Right cardiac atrium (tissue), 5 donors: ENCODE measurements around the gene ECI1. TPM values are rescaled to one million over a fixed set of nuclear protein-coding genes. Genes with fewer than 3 reads are reported as not detected.

ENCODE experiments used
- microRNA-seq, 2 donors: library from miRNA; unstranded; fragments of <30 nt; microRNA quantifications; one replicate each; pipeline ENCODE4 v1.2.0, GENCODE V29; 2020 to 2021
- polyA plus RNA-seq: library from polyadenylated mRNA; stranded (reverse); fragments of 200-250 nt; gene quantifications from one replicate; pipeline ENCODE4 v1.2.3, GENCODE V29; 2013
- total RNA-seq, 4 donors: library from RNA; stranded (reverse); fragmentation: NEBNext Ultra II Directional; extraction: Animal tissue kit (Norgen Biotek cat#: 25700); gene quantifications; one replicate each; pipeline ENCODE4 v1.2.1, GENCODE V29; 2021
- donor health status: healthy with polysubstance abuse.
- donor health status: DM: no; HTN: yes; CAD: no.
- donor health status: DM: no; HTN: no; CAD: no.
- donor health status: DM: no; HTN: yes; CAD: no; lungs with severe emphysema.
- donor health status: DM: yes; HTN: yes; CAD: no.

The ECI1 gene
- total and polyA plus RNA-seq, 5 donors, result 110 to 166 (median 126) TPM

Small RNA genes lying within 50 kb of the gene (microRNA-seq; reads per million reads assigned to microRNA genes)
- gene MIR3677 (0 to 0.42 reads per million in 2 donors), gene MIR4717 (0 reads per million in 2 donors)

Other genes starting within 250 kb of the ECI1 start
- gene ZNF598, start 241.8 kb downstream of the ECI1 start, total RNA-seq, result 10 to 100 TPM; 16.8 to 20.5 (median 17.5) TPM
- 14.0 TPM for gene ZNF598, start 241.8 kb downstream of the ECI1 start, polyA plus RNA-seq
- gene NPW, start 231.8 kb downstream of the ECI1 start, total RNA-seq, result not detected
- gene NPW, start 231.8 kb downstream of the ECI1 start, polyA plus RNA-seq, result not detected
- 100 to 1,000 TPM; 131 to 257 (median 158) TPM for gene NHERF2, start 224.7 kb downstream of the ECI1 start, total RNA-seq
- 228 TPM for gene NHERF2, start 224.7 kb downstream of the ECI1 start, polyA plus RNA-seq
- gene NTHL1, start 203.8 kb downstream of the ECI1 start, total RNA-seq, result 10 to 100 TPM in 3 of 4 donors, 1 to 10 TPM in 1; 4.3 to 14.0 (median 12.5) TPM
- gene NTHL1, start 203.8 kb downstream of the ECI1 start, polyA plus RNA-seq, result 21.3 TPM
- 10 to 100 TPM; 67.3 to 72.4 (median 69.4) TPM for gene TSC2, start 203.6 kb downstream of the ECI1 start, total RNA-seq
- 34.7 TPM for gene TSC2, start 203.6 kb downstream of the ECI1 start, polyA plus RNA-seq
- 100 to 1,000 TPM in 2 of 4 donors, 10 to 100 TPM in 2; 95.9 to 111 (median 99.1) TPM for gene PKD1, start 115.7 kb downstream of the ECI1 start, total RNA-seq
- 98.4 TPM for gene PKD1, start 115.7 kb downstream of the ECI1 start, polyA plus RNA-seq
- gene RAB26, start 103.0 kb downstream of the ECI1 start, total RNA-seq, result under 1 TPM in 3 of 4 donors, not detected in 1; 0.24 to 0.89 (median 0.88) TPM
- gene RAB26, start 103.0 kb downstream of the ECI1 start, polyA plus RNA-seq, result 0.95 TPM
- gene TRAF7, start 95.8 kb downstream of the ECI1 start, total RNA-seq, result 10 to 100 TPM; 26.1 to 39.2 (median 33.0) TPM
- 17.7 TPM for gene TRAF7, start 95.8 kb downstream of the ECI1 start, polyA plus RNA-seq
- gene CASKIN1, start 55.0 kb downstream of the ECI1 start, total RNA-seq, result 10 to 100 TPM in 3 of 4 donors, 1 to 10 TPM in 1; 9.3 to 26.5 (median 12.3) TPM
- 9.7 TPM for gene CASKIN1, start 55.0 kb downstream of the ECI1 start, polyA plus RNA-seq
- 10 to 100 TPM; 24.2 to 29.3 (median 27.0) TPM for gene MLST8, start 46.1 kb downstream of the ECI1 start, total RNA-seq
- 33.3 TPM for gene MLST8, start 46.1 kb downstream of the ECI1 start, polyA plus RNA-seq
- 10 to 100 TPM in 1 of 4 donors, 1 to 10 TPM in 3; 6.8 to 11.0 (median 7.9) TPM for gene BRICD5, start 40.7 kb downstream of the ECI1 start, total RNA-seq
- 3.4 TPM for gene BRICD5, start 40.7 kb downstream of the ECI1 start, polyA plus RNA-seq
- gene PGP, start 36.7 kb downstream of the ECI1 start, total RNA-seq, result 10 to 100 TPM; 20.2 to 24.8 (median 21.5) TPM
- 19.3 TPM for gene PGP, start 36.7 kb downstream of the ECI1 start, polyA plus RNA-seq
- 10 to 100 TPM; 11.8 to 16.1 (median 14.2) TPM for gene E4F1, start 28.0 kb downstream of the ECI1 start, total RNA-seq
- gene E4F1, start 28.0 kb downstream of the ECI1 start, polyA plus RNA-seq, result 13.7 TPM
- under 1 TPM; 0.17 to 0.43 (median 0.33) TPM for gene DNASE1L2, start 15.1 kb downstream of the ECI1 start, total RNA-seq
- 0.48 TPM for gene DNASE1L2, start 15.1 kb downstream of the ECI1 start, polyA plus RNA-seq
- 100 to 1,000 TPM; 103 to 114 (median 110) TPM for gene RNPS1, start 16.5 kb upstream of the ECI1 start, total RNA-seq
- 105 TPM for gene RNPS1, start 16.5 kb upstream of the ECI1 start, polyA plus RNA-seq
- gene ABCA3, start 89.1 kb upstream of the ECI1 start, total RNA-seq, result 10 to 100 TPM in 1 of 4 donors, 1 to 10 TPM in 3; 7.7 to 11.3 (median 8.5) TPM
- 6.9 TPM for gene ABCA3, start 89.1 kb upstream of the ECI1 start, polyA plus RNA-seq
- 1 to 10 TPM in 3 of 4 donors, under 1 TPM in 1; 0.78 to 1.9 (median 1.5) TPM for gene CCNF, start 177.9 kb upstream of the ECI1 start, total RNA-seq
- gene CCNF, start 177.9 kb upstream of the ECI1 start, polyA plus RNA-seq, result 0.70 TPM
- 1 to 10 TPM in 2 of 4 donors, under 1 TPM in 2; 0.58 to 2.2 (median 1.2) TPM for gene TEDC2, start 208.5 kb upstream of the ECI1 start, total RNA-seq
- gene TEDC2, start 208.5 kb upstream of the ECI1 start, polyA plus RNA-seq, result 1.5 TPM
- 1 to 10 TPM in 2 of 4 donors, under 1 TPM in 2; 0.50 to 1.8 (median 0.90) TPM for gene NTN3, start 219.7 kb upstream of the ECI1 start, total RNA-seq
- gene NTN3, start 219.7 kb upstream of the ECI1 start, polyA plus RNA-seq, result 0.59 TPM
- gene TBC1D24, start 223.5 kb upstream of the ECI1 start, total RNA-seq, result 10 to 100 TPM; 11.6 to 15.5 (median 13.0) TPM
- 5.7 TPM for gene TBC1D24, start 223.5 kb upstream of the ECI1 start, polyA plus RNA-seq